HFFc6 (cell line): ENCODE data around the gene CDK14. TPM values are rescaled to one million over a fixed set of nuclear protein-coding genes. Genes with fewer than 3 reads are reported as not detected.
A peak's percentile ranks its signal among the peaks of the same experiment; 100 is the strongest.

Source experiments
- DNase-seq: peaks from one replicate; pipeline ENCODE4 v3.0.0-alpha.2; 2018
- H3K27ac Mint-ChIP-seq: 2 replicates; pipeline ENCODE4 v1.8.0; 2020; ENCODE audit warnings: mild to moderate bottlenecking, mixed read lengths
- H3K27me3 Mint-ChIP-seq: 2 replicates; pipeline ENCODE4 v1.8.0; 2021; ENCODE audit warnings: mild to moderate bottlenecking, moderate library complexity, mixed read lengths; ENCODE audit not compliant: insufficient read depth
- H3K36me3 Mint-ChIP-seq: 2 replicates; pipeline ENCODE4 v1.8.0; 2021; ENCODE audit warnings: low read depth, mixed read lengths
- H3K4me1 Mint-ChIP-seq: 2 replicates; pipeline ENCODE4 v1.8.0; 2020; ENCODE audit warnings: low read depth, mixed read lengths
- H3K4me3 Mint-ChIP-seq: 2 replicates; pipeline ENCODE4 v1.8.0; 2020; ENCODE audit warnings: mild to moderate bottlenecking, moderate library complexity, mixed read lengths
- H3K9me3 Mint-ChIP-seq: 2 replicates; pipeline ENCODE4 v1.8.0; 2020; ENCODE audit warnings: mild to moderate bottlenecking, mixed read lengths
- CTCF ChIP-seq: fragments of 200-600 bp; sonication (generic); IDR thresholded peaks from 2 replicates; pipeline ENCODE4 v1.5.0; 2021; ENCODE audit warnings: antibody characterized with exemption, mild to moderate bottlenecking
- total RNA-seq, 6 experiments: library from RNA; stranded (reverse); fragmentation: NEBNext Ultra II Directional; extraction: Animal tissue kit (Norgen Biotek cat#: 25700); gene quantifications; 2 replicates in 1 of 6; 3 replicates in 5 of 6; pipeline ENCODE4 v1.2.3, GENCODE V29; 2021

Gene CDK14
- total RNA-seq, 6 experiments from 2014 or later, result 18.4 to 28.6 (median 27.2) TPM

GRCh38 chr7:91114232-91114631, 518.1 kb downstream of the CDK14 start:
- no peaks in the 10 kb centered on the region for H3K9me3 Mint-ChIP-seq
- H3K27ac Mint-ChIP-seq, result no peak overlapping the region
- H3K36me3 Mint-ChIP-seq, result peaks cover 5% of the 10 kb centered on the region; the same call in 1 of the 2 replicates
- peaks cover 11% of the 10 kb centered on the region; the same call in 1 of the 2 replicates for H3K4me1 Mint-ChIP-seq
- TF ChIP-seq CTCF, result no peak
- peaks cover 2% of the 10 kb centered on the region; the same call in 1 of the 2 replicates for H3K27me3 Mint-ChIP-seq
- no peak for DNase-seq
- H3K4me3 Mint-ChIP-seq, result no peak overlapping the region

GRCh38 chr7:91126762-91127161, 530.6 kb downstream of the CDK14 start:
- Mint-ChIP-seq H3K4me3 (no peak overlapping the region), H3K4me1 (peaks cover 20% of the 10 kb centered on the region), H3K27ac (no peak overlapping the region), H3K27me3 (no peaks in the 10 kb centered on the region), H3K36me3 (peaks cover 6% of the 10 kb centered on the region; the same call in 1 of the 2 replicates), H3K9me3 (no peaks in the 10 kb centered on the region)
- no peak for TF ChIP-seq CTCF
- DNase-seq, result no peak

GRCh38 chr7:91127325-91127724, 531.2 kb downstream of the CDK14 start:
- H3K27me3 Mint-ChIP-seq, result no peaks in the 10 kb centered on the region
- H3K4me3 Mint-ChIP-seq, result no peak overlapping the region
- H3K27ac Mint-ChIP-seq, result no peak overlapping the region
- no peak for DNase-seq
- peaks cover 8% of the 10 kb centered on the region; the same call in 1 of the 2 replicates for H3K36me3 Mint-ChIP-seq
- peaks cover 20% of the 10 kb centered on the region for H3K4me1 Mint-ChIP-seq
- no peak for TF ChIP-seq CTCF
- H3K9me3 Mint-ChIP-seq, result no peaks in the 10 kb centered on the region

GRCh38 chr7:91127959-91128358, 531.8 kb downstream of the CDK14 start:
- TF ChIP-seq CTCF, result no peak
- Mint-ChIP-seq H3K4me1 (peaks cover 20% of the 10 kb centered on the region), H3K4me3 (no peak overlapping the region), H3K27me3 (no peaks in the 10 kb centered on the region), H3K36me3 (peaks cover 8% of the 10 kb centered on the region; the same call in 1 of the 2 replicates), H3K27ac (peak overlapping the region; percentile 42; the same call in 1 of the 2 replicates), H3K9me3 (no peaks in the 10 kb centered on the region)
- peak; percentile 11 for DNase-seq

- Mint-ChIP-seq H3K27me3 (no peaks in the 10 kb centered on the region), H3K4me1 (peaks cover 20% of the 10 kb centered on the region), H3K4me3 (peak overlapping the region; percentile 70), H3K9me3 (no peaks in the 10 kb centered on the region), H3K27ac (peak overlapping the region; percentile 64), H3K36me3 (peaks cover 8% of the 10 kb centered on the region; the same call in 1 of the 2 replicates)
- TF ChIP-seq CTCF, result no peak
- DNase-seq, result no peak
Measured at GRCh38 chr7:91128683-91129348, 532.7 kb downstream of the CDK14 start.
